Measurements from ENCODE around the gene VPS13C.

Gene VPS13C

GRCh38 chr15:62035256-62035924 is 24.9 kb downstream of the VPS13C start:
- Histone ChIP-seq H2AFZ (ENCODE audit: low read depth, low read length, severe bottlenecking) (no peak overlapping the region), H3K9ac (ENCODE audit: low read length) (no peak overlapping the region), H3K27ac (ENCODE audit: low read depth, low read length) (no peak overlapping the region), H3K4me3 (ENCODE audit: insufficient read depth, low read length, poor library complexity, severe bottlenecking) (no peak overlapping the region), H3K9me2 (replicated peaks; ENCODE audit: insufficient read depth, low read length) (no peaks in the 10 kb centered on the region), H4K20me1 (ENCODE audit: low read depth, low read length) (peaks cover 3% of the 10 kb centered on the region; the same call in 1 of the 2 replicates), H3K79me2 (ENCODE audit: insufficient read depth, low read length) (no peaks in the 10 kb centered on the region; the same call in 1 of the 2 replicates), H3F3A (ENCODE audit: insufficient read depth) (0 out of 2 replicates have a peak, but pooled peaks cover 5% of the 10 kb centered on the region), H3K9me3 (ENCODE audit: insufficient read depth, low read length) (no peaks in the 10 kb centered on the region), H3K4me2 (ENCODE audit: low read depth, low read length, poor library complexity, severe bottlenecking) (no peak overlapping the region), H3K27me3 (ENCODE audit: low read length) (no peaks in the 10 kb centered on the region), H3K36me3 (ENCODE audit: low read length) (peaks cover 48% of the 10 kb centered on the region; the same call in 1 of the 2 replicates)
- TF ChIP-seq EZH2phosphoT487 (conservative IDR thresholded peaks at IDR 0.05; ENCODE audit: low read length) (no peak), CTCF (IDR thresholded peaks at IDR 0.05; ENCODE audit: insufficient read depth, low read length, poor library complexity, severe bottlenecking) (no peak)

- Histone ChIP-seq H3K27me3 (ENCODE audit: low read length) (no peaks in the 10 kb centered on the region), H4K20me1 (ENCODE audit: low read depth, low read length) (no peaks in the 10 kb centered on the region), H3K4me3 (ENCODE audit: insufficient read depth, low read length, poor library complexity, severe bottlenecking) (no peak overlapping the region), H3K9me2 (replicated peaks; ENCODE audit: insufficient read depth, low read length) (no peaks in the 10 kb centered on the region), H3K9me3 (ENCODE audit: insufficient read depth, low read length) (no peaks in the 10 kb centered on the region), H3K27ac (ENCODE audit: low read depth, low read length) (no peak overlapping the region), H3K79me2 (ENCODE audit: insufficient read depth, low read length) (no peaks in the 10 kb centered on the region), H2AFZ (ENCODE audit: low read depth, low read length, severe bottlenecking) (no peak overlapping the region), H3K9ac (ENCODE audit: low read length) (no peak overlapping the region), H3K4me2 (ENCODE audit: low read depth, low read length, poor library complexity, severe bottlenecking) (no peak overlapping the region), H3K36me3 (ENCODE audit: low read length) (peaks cover 22% of the 10 kb centered on the region), H3F3A (ENCODE audit: insufficient read depth) (no peaks in the 10 kb centered on the region)
- TF ChIP-seq EZH2phosphoT487 (conservative IDR thresholded peaks at IDR 0.05; ENCODE audit: low read length) (no peak), CTCF (IDR thresholded peaks at IDR 0.05; ENCODE audit: insufficient read depth, low read length, poor library complexity, severe bottlenecking) (no peak)
Measured at GRCh38 chr15:62027916-62028315, 32.3 kb downstream of the VPS13C start.

GRCh38 chr15:62027263-62027565 is 33.0 kb downstream of the VPS13C start:
- Histone ChIP-seq H3K79me2 (ENCODE audit: insufficient read depth, low read length) (no peaks in the 10 kb centered on the region), H4K20me1 (ENCODE audit: low read depth, low read length) (no peaks in the 10 kb centered on the region), H2AFZ (ENCODE audit: low read depth, low read length, severe bottlenecking) (no peak overlapping the region), H3F3A (ENCODE audit: insufficient read depth) (no peaks in the 10 kb centered on the region), H3K9me3 (ENCODE audit: insufficient read depth, low read length) (no peaks in the 10 kb centered on the region), H3K27me3 (ENCODE audit: low read length) (no peaks in the 10 kb centered on the region), H3K9me2 (replicated peaks; ENCODE audit: insufficient read depth, low read length) (no peaks in the 10 kb centered on the region), H3K9ac (ENCODE audit: low read length) (no peak overlapping the region), H3K4me3 (ENCODE audit: insufficient read depth, low read length, poor library complexity, severe bottlenecking) (no peak overlapping the region), H3K36me3 (ENCODE audit: low read length) (peaks cover 22% of the 10 kb centered on the region), H3K4me2 (ENCODE audit: low read depth, low read length, poor library complexity, severe bottlenecking) (no peak overlapping the region), H3K27ac (ENCODE audit: low read depth, low read length) (no peak overlapping the region)
- no peak for TF ChIP-seq CTCF (IDR thresholded peaks at IDR 0.05; ENCODE audit: insufficient read depth, low read length, poor library complexity, severe bottlenecking)
- no peak for TF ChIP-seq EZH2phosphoT487 (conservative IDR thresholded peaks at IDR 0.05; ENCODE audit: low read length)

Measured in SU-DHL-6 (cell line).